HG02642 (cell line): ENCODE results near the gene CROCC2.

Source experiments
- ATAC-seq: cut with Tn5 transposase; IDR thresholded peaks from one replicate; pipeline ENCODE4 v1.9.1; 2021; ENCODE audit warnings: mild to moderate bottlenecking; ENCODE audit not compliant: unreplicated experiment, poor library complexity

Gene CROCC2

GRCh38 chr2:240891492-240892340, 14.4 kb upstream of the CROCC2 start:
- no peak for ATAC-seq

- ATAC-seq = no peak
Measured at GRCh38 chr2:240892356-240892755, 13.8 kb upstream of the CROCC2 start.

- no peak for ATAC-seq
Measured at GRCh38 chr2:240892925-240893324, 13.2 kb upstream of the CROCC2 start.

- no peak for ATAC-seq
Measured at GRCh38 chr2:240893363-240893844, 12.7 kb upstream of the CROCC2 start.

GRCh38 chr2:240894006-240894405, 12.1 kb upstream of the CROCC2 start:
- no peak for ATAC-seq

GRCh38 chr2:240894836-240895558, 11.1 kb upstream of the CROCC2 start:
- no peak for ATAC-seq

- no peak for ATAC-seq
Measured at GRCh38 chr2:240895656-240896388, 10.3 kb upstream of the CROCC2 start, which contains the start of gene MAB21L4. Gene MAB21L4, minus strand, starts transcription at chr2:240896156. Its CDS starts 159 bp downstream, at chr2:240895997.

GRCh38 chr2:240896394-240896793, 9.7 kb upstream of the CROCC2 start:
- no peak for ATAC-seq

- ATAC-seq = no peak
Measured at GRCh38 chr2:240896871-240897692, 9.1 kb upstream of the CROCC2 start.

GRCh38 chr2:240898108-240898730, 7.9 kb upstream of the CROCC2 start:
- no peak for ATAC-seq

GRCh38 chr2:240898731-240899467, 7.2 kb upstream of the CROCC2 start:
- no peak for ATAC-seq

GRCh38 chr2:240899468-240899865, 6.7 kb upstream of the CROCC2 start:
- no peak for ATAC-seq

- ATAC-seq = no peak
Measured at GRCh38 chr2:240900141-240900860, 5.8 kb upstream of the CROCC2 start.

- ATAC-seq = no peak
Measured at GRCh38 chr2:240901986-240902614, 4.0 kb upstream of the CROCC2 start.

- no peak for ATAC-seq
Measured at GRCh38 chr2:240902615-240903041, 3.5 kb upstream of the CROCC2 start.

GRCh38 chr2:240903191-240904060, 2.7 kb upstream of the CROCC2 start:
- ATAC-seq = no peak
